ENCODE data around the gene TANGO2. TPM values are rescaled to one million over a fixed set of nuclear protein-coding genes. Genes with fewer than 3 reads are reported as not detected.

The TANGO2 gene
- total and polyA plus RNA-seq, 10 donors, result 18.7 to 72.2 (median 55.1) TPM

DNA sequence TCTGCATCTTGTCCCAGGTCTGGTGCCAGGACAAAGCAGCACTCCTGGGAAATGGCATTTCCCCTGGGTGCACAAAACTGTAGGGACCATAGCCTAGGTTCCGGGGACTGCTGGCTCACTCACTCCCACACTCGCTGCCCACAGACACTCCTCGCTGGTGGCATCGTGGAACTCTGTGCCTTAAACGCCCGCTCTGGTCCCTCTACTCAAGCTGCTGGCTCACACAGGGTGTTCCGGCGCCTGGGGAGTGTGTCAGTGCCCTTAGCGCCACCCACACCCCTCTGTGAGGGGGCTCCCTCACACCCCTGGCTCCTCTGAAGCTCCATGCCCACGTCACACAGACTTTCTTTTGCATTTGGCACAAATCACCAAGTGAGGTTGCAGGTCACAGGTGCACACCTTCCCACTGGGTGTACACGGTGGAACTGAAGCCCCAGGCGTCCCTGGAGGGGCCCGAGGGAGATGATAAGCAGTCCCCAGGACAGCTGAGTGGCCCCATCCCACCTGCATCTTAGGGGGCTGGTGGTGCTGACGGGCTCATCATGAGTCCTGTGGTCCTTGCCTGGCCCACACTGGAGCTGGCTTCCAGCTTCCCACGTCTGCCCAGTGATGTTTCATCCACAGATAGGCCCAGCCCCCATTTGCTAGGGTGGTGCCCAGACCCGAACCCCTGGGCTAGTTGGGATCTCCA lies 35.9 kb downstream of the TANGO2 start:
- Histone ChIP-seq H3K27me3 (replicated peaks in 1 of 7) (no peaks in the 10 kb centered on the region), H3K4me3 (no peak overlapping the region), H3K9me3 (no peaks in the 10 kb centered on the region), H3K4me1 (peaks cover 0 to 21% (median 2%) of the 10 kb centered on the region in 6 donors), H3K36me3 (peaks cover 0 to 97% (median 70%) of the 10 kb centered on the region in 6 donors), H3K27ac (no peak overlapping the region)
- 94 to 96% (median 95%) methylated on average over 14 to 16 of the region's 16 CpGs for WGBS, 5 donors
- intact Hi-C loops (cut with DNase I; ENCODE audit: low total_unique reads), result no loop called here
- no peak for DNase-seq
- TF ChIP-seq POLR2A (IDR thresholded peaks at IDR 0.05) (no peak), POLR2AphosphoS5 (IDR thresholded peaks at IDR 0.05) (no peak)
- TF ChIP-seq, protein P1, sequence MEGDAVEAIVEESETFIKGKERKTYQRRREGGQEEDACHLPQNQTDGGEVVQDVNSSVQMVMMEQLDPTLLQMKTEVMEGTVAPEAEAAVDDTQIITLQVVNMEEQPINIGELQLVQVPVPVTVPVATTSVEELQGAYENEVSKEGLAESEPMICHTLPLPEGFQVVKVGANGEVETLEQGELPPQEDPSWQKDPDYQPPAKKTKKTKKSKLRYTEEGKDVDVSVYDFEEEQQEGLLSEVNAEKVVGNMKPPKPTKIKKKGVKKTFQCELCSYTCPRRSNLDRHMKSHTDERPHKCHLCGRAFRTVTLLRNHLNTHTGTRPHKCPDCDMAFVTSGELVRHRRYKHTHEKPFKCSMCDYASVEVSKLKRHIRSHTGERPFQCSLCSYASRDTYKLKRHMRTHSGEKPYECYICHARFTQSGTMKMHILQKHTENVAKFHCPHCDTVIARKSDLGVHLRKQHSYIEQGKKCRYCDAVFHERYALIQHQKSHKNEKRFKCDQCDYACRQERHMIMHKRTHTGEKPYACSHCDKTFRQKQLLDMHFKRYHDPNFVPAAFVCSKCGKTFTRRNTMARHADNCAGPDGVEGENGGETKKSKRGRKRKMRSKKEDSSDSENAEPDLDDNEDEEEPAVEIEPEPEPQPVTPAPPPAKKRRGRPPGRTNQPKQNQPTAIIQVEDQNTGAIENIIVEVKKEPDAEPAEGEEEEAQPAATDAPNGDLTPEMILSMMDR (IDR thresholded peaks at IDR 0.05 in 8 of 11, conservative IDR thresholded peaks at IDR 0.05 in 3 of 11), result no peak

DNA sequence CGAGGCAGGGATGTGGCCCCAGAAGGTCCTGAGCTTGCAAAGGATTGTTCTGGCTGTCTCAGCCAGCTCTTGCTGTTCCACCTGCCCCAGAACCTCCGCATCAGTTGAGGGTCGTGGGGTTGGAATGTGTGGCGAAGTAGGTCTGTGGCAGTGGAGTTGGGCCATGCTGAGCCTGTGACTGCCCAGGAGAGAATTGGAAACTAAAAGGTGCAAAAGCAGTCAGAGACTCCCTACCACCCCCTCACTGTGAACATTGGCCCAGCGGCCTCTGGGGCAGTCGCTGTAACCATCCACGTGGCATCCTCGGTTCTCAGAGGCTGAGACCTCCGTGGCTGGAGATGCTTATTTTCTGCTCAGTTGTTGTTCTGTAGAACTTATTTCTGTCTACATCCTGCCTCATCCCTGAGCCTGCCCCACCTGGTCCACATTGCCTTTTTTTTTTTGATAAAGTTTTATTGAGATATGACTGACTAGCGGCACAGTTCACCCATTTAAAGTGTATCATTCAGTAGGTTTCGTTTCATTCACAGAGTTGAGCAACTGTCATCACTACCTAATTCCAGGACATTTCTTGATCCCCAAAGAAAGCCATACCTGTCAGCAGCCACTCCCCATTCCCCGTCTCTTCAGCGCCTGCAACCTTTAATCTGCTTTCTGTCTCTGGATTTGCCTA lies 36.8 kb downstream of the TANGO2 start:
- peaks cover 0 to 97% (median 74%) of the 10 kb centered on the region in 6 donors for H3K36me3 ChIP-seq

DNA sequence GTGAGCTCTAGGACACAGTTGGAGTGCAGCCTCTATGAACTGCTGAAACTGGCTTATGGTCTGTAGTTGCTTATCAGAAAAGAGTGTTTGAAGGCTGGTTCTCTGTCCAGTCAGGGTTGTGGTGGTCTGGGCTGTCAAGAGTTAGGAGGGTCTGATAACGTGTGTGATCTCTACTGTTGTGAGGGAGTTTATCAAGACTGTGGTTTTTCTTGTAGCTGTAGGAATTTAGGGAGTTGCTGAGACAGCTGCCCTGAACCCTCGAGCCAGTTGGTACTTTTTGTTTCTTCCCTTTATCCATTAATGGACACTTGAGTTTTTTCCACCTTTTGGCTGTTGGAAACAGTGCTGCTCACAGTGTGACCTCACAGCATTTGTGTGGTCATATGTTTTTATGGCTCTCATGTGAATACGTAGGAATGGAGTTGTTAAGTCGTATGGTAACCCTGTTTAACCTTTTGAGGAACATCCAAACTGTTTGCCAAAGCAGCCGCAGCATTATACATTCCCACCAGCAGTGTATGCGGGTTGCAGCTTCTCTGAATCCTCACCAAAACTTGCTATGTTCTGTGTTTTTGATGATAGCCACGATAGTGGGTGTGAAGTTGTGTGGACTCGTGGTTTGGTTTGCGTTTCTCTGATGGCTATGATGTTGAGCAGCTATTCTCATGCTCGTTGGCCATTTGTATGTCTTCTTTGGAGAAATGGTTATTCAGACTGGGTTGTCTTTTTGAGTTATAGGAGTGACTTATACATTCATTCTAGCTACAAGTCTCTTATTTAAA lies 38.3 kb downstream of the TANGO2 start:
- intact Hi-C loops (cut with DNase I; ENCODE audit: low total_unique reads), result no loop called here
- TF ChIP-seq, protein P1 (IDR thresholded peaks at IDR 0.05 in 8 of 11, conservative IDR thresholded peaks at IDR 0.05 in 3 of 11), result no peak
- TF ChIP-seq POLR2A (IDR thresholded peaks at IDR 0.05), result no peak
- TF ChIP-seq POLR2AphosphoS5 (IDR thresholded peaks at IDR 0.05), result no peak
- 76 to 86% (median 82%) methylated on average over 10 of the region's 10 CpGs for WGBS, 5 donors

More for the DNA sequence above, 36.8 kb downstream of the TANGO2 start:
- H3K4me3 ChIP-seq, result no peak overlapping the region
- H3K9me3 ChIP-seq, result no peaks in the 10 kb centered on the region
- DNase-seq, result no peak
- no peak overlapping the region for H3K27ac ChIP-seq
- 95 to 98% (median 96%) methylated on average over 13 of the region's 13 CpGs for WGBS, 5 donors
- H3K4me1 ChIP-seq, result peaks cover 0 to 25% (median 2%) of the 10 kb centered on the region in 6 donors
- intact Hi-C loops (cut with DNase I; ENCODE audit: low total_unique reads), result no loop called here
- no peaks in the 10 kb centered on the region for H3K27me3 ChIP-seq (replicated peaks in 1 of 7)
- TF ChIP-seq POLR2AphosphoS5 (IDR thresholded peaks at IDR 0.05) (no peak), POLR2A (IDR thresholded peaks at IDR 0.05) (no peak)
- TF ChIP-seq, protein P1 (IDR thresholded peaks at IDR 0.05 in 8 of 11, conservative IDR thresholded peaks at IDR 0.05 in 3 of 11), result no peak

More for the DNA sequence above, 38.3 kb downstream of the TANGO2 start:
- Histone ChIP-seq H3K27me3 (replicated peaks in 1 of 7) (no peaks in the 10 kb centered on the region), H3K9me3 (no peaks in the 10 kb centered on the region), H3K4me3 (no peak overlapping the region), H3K4me1 (peaks cover 0 to 33% (median 2%) of the 10 kb centered on the region in 6 donors), H3K27ac (no peak overlapping the region), H3K36me3 (peaks cover 0 to 97% (median 73%) of the 10 kb centered on the region in 6 donors)
- no peak for DNase-seq
